PFSK-1 (cell line): ENCODE data around the gene CHRNA1.

Experiments
- FOXP2 ChIP-seq: optimal IDR thresholded peaks from 2 replicates; pipeline ENCODE3; 2011; ENCODE audit warnings: borderline replicate concordance, control low read depth, inconsistent platforms; ENCODE audit not compliant: insufficient read depth; ENCODE audit errors: extremely low read length, extremely low read depth
- POLR2AphosphoS5 ChIP-seq: IDR thresholded peaks from 2 replicates; pipeline ENCODE4 v1.6.1; 2012; ENCODE audit warnings: low read depth, mild to moderate bottlenecking, control low read depth, low read length, moderate library complexity
- REST ChIP-seq, 2 experiments: IDR thresholded peaks; 2 replicates each; pipeline versions ENCODE4 v1.6.1 to v1.8.0; 2011 to 2012; ENCODE audit warnings: low read depth in 2 of 2, low read length in 2 of 2, control low read depth in 1 of 2, inconsistent platforms in 1 of 2, mild to moderate bottlenecking in 1 of 2, moderate library complexity in 1 of 2; ENCODE audit not compliant: insufficient read depth in 1 of 2
- SIN3A ChIP-seq: IDR thresholded peaks from 2 replicates; pipeline ENCODE4 v1.6.1; 2012; ENCODE audit warnings: mild to moderate bottlenecking, low read length, moderate library complexity, borderline replicate concordance; ENCODE audit not compliant: insufficient read depth
- TAF1 ChIP-seq: IDR thresholded peaks from 2 replicates; pipeline ENCODE4 v1.6.1; 2012; ENCODE audit warnings: low read length, control low read depth, borderline replicate concordance; ENCODE audit not compliant: insufficient read depth

GRCh38 chr2:174776675-174777074 lies 12.4 kb upstream of the CHRNA1 start:
- no peak for TF ChIP-seq POLR2AphosphoS5
- no peak for TF ChIP-seq REST (IDR thresholded peaks at IDR 0.05; ENCODE audit: insufficient read depth in 1 of 2, low read depth in 2 of 2, low read length in 2 of 2)
- no peak for TF ChIP-seq TAF1
- TF ChIP-seq SIN3A = no peak
- no peak for TF ChIP-seq FOXP2
